DMS 273 treated with DMSO at 0.1 percent for 48 hours (cell line): Measurements from ENCODE around the gene DNA2.
A peak's percentile ranks its signal among the peaks of the same experiment; 100 is the strongest.
"Not testable (repeated sequence)": the region's sequence is repeated elsewhere in the genome, so short reads cannot be mapped to it uniquely, and the experiment has no call there.

Experiments used
- DNase-seq: peaks from one replicate; lab custom pipeline; 2025; lab: John Stamatoyannopoulos, UW

DNA2 gene

DNA sequence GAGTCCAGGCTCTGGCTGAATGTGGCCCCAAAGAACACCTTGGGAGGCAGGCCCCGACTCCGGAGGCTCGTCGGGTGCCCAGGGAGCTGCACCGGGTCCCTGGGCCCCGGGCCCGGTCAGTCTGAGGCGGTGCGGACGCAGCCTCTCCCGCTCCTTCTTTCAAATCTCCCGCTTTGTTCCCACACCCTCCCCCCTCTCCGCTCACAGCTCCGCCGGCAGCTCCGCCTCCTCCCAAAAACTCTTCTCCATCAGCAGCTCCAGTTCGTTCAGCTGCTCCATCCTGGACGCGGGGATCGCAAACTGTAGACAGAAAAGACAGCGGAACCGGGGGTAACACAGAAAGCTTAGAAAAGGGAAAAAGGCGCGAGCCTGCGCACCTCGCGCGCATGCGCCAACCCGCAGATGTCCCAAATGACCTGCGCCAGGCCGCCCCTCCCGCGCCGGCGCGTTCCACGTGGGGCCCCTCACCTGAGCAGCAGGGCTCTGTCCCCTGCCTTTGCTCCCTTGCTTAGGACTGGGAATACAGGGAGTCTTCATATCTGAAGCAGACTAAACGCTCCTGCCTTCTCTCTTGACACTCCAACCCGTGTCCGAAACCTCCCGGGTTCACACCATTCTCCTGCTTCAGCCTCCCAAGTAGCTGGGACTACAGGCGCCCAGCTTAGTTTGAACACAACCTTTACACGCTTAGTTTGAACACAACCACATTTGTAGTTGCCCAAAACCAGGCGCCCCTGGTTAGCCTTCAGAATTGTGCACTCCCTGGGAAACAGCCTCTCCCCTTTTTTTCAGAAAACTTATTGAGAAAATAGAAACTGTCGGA is at the start of gene DNA2:
Gene DNA2 (minus strand): TSS at position 388 of the 823 bp plus-strand sequence. CDS start 109 bp downstream, at position 279.
- peak; percentile 34 for DNase-seq

DNA sequence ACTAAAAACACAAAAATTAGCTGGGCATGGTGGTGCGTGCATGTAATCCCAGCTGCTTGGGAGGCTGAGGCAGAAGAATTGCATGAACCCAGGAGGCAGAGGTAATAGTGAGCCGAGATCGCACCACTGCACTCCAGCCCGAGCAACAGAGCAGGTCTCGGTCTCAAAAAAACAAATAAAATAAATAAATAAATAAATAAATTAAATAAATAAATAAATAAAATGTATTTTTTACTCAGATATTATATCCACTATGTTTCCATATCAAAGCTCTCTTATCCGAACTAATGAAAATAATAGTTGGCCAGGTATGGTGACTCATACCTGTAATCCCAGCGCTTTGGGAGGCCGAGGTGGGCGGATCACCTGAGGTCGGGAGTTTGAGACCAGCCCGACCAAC is 46.8 kb upstream of the DNA2 start:
- DNase-seq, result not testable (repeated sequence)

DNA sequence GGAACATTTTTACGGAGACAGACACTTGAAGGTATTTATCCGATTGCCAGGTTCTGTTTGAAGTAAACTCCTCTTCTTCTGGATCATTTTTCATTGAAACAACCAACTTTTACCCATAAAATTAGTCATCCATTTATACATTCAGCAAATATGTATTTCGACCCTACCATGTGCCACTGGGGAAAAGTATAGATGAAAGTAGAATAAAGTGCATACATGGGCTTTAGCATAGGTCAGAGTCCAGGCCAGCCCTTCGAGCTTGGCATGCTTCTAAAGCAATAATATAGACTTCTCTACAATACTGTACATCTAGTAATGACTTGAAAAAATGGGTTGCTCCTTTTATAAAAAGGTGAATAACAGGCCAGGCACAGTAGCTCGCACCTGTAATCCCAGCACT is 45.4 kb upstream of the DNA2 start:
- DNase-seq, result no peak

GRCh38 chr10:68516766-68517165 is 45.0 kb upstream of the DNA2 start:
- DNase-seq, result no peak

DNA sequence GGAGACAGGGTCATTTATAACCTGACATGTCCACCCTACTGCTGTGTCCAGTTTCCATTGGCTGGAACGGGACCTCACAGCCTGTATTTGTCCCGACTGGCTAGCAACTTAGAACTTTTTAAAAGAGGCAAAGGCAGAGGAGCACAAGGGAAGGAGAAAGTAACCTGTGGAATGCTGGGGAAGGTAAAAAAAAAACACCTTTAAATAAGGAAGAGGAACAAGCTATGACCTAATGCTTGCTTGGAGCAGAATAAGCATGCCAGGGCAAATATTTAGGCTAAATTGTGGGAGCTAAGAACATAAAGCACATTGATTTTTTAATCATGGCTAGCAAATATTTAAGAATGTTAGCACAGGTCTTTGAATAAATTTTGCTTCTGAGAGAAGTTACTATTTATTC is 44.4 kb upstream of the DNA2 start:
- DNase-seq, result not testable (repeated sequence)

DNA sequence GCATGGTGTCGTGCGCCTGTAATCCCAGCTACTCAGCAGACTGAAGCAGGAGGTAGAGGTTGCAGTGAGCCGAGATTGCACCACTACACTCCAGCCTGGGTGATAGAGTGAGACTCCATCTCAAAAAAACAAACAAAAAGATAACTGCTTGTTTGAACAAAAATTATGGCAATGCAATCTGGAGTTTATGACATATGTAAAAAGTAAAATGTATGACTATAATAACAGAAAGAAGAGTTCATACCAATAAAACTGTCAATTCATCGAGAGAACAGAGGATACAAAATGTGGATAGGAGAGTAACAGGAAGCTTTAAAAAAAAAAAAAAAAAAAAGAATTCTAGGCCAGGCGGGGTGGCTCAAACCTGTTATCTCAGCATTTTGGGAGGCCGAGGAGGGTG is 36.3 kb upstream of the DNA2 start:
- DNase-seq, result no peak

GRCh38 chr10:68506411-68506810 is 34.6 kb upstream of the DNA2 start:
- no peak for DNase-seq

DNA sequence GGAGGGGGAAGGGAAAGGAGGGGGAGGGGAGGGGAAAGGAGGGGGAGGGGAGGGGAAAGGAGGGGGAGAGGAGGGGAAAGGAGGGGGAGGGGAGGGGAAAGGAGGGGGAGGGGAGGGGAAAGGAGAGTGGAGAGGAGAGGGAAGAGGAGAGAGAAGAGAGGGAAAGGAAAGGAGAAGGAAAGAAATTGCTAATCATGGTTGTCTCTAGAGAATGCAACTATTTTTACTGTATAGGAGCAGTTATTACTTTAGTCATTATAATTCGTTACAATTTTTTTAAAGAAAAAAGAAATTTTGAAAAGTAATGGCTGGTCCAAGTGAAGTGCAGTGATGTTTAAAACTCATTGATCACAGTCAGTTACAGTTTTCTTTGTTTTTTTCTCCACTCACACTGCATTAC is 31.1 kb upstream of the DNA2 start:
- DNase-seq, result no peak

DNA sequence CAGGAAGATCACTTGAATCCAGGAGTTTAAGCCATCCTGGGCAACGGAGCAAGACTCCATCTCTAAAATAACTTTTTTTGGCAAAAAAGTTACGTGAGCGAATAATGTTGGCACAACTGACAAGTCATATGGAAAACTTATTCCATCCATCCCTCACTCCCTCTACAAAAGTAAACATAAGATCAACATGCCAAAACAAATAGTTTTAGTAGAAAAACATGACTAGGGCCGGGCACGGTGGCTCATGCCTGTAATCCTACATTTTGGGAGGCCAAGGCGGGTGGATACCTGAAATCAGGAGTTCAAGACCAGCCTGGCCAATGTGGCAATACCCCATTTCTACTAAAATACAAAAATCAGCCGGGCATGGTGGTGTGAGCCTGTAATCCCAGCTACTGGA is 29.9 kb upstream of the DNA2 start:
- DNase-seq, result no peak

DNA sequence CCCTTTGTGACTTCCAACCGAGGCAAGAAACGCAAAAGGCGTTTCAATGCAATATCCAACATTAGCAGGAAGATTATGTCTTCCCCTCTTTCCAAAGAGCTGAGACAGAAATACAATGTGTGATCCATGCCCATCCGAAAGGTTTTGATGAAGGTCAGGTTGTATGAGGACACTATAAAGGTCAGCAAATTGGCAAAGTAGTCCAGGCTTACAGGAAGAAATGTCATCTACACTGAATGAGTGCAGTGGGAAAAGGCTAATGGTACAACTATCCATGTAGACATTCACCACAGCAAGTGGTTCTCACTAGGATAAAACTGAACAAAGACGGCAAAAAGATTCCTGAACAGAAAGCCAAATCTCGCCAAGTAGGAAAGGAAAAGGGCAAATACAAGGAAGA is 27.8 kb upstream of the DNA2 start:
- DNase-seq, result no peak

- DNase-seq, result no peak
These were observed 24.3 kb upstream of the DNA2 start for GRCh38 chr10:68496072-68496471.

- DNase-seq, result no peak
These were observed 20.3 kb upstream of the DNA2 start for GRCh38 chr10:68492118-68492517.

DNA sequence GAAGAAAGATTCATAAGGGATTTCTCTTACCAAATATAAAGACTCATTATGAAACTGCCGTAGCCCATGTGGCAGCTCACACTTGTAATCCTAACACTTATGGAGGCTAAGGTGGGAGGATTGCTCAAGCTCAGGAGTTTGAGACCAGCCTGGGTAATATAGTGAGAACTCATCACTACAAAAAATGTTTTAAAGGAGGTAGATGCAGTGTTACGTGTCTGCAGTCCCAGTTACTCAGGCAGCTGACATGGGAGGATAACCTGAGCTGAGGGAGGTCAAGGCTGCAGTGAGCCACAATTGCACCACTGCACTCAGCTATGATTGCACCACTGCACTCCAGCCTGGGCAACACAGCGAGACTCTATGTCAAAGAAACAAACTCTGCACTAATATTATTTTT is 18.1 kb upstream of the DNA2 start:
- no peak for DNase-seq

DNA sequence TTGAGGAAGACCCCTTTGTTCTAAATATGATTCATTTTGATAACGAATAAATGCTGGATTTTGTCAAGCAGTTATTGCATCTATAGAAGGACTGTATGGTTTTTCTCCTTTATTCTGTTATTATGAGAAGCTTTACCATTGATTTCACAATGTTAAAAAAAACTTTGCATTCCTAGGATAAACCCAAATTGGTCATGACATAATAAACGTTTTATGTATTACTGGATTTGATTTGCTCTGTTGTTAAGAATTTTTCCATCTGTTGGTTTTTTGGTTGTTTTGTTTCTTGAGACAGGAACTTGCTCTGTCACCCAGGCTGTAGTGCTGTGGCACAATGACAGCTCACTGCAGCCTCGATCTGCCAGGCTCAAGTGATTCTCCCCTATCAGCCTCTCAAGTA is 2.2 kb upstream of the DNA2 start:
- no peak for DNase-seq

DNA sequence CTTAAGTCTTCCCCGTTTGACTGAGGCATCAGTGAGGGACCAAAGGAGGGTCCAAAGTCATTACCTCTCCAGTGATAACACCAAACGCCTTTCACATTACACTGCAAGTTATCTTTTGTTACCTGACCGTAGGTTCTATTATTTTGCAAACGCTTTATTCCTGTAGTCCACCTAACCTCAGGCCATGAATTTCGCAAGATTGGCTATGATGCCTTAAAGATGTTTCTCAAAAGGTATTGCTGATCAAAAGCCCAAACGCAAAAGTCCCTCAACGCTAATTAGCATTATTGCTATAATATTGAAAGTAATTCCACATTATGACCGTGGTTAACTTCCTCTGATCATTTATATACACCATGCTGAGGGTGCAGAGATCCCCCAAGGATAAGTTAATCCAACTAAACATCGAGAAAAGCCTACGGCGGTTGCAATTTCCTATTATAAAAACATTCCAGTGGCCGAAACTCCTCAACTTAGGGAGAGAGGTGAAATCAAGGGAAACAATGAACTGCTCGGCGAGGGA is 649 bp downstream of the DNA2 start:
- no peak for DNase-seq

DNA sequence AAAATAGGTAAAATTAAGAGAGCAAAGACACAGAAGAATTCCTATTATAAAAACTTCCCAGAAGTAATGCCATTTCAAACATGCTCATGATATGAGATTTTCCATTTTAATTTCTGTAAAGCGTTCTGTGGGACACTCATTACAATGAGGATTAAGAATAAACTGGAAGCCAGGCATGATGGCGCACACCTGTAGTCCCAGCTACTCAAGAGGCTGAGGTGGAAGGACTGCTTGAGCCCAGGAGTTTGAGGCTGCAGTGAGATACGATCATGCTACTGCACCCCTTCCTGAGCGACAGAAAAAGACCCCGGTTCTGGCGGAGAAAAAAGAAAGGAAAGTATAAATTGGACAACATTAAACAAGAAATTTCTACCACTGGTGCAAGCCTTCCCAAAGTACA is 1.5 kb downstream of the DNA2 start:
- DNase-seq, result no peak

- no peak for DNase-seq
These were observed 1.9 kb downstream of the DNA2 start for GRCh38 chr10:68469838-68470237.

- not testable (repeated sequence) for DNase-seq
These were observed 7.0 kb downstream of the DNA2 start for GRCh38 chr10:68464729-68465128.

- DNase-seq, result no peak
These were observed 8.2 kb downstream of the DNA2 start for GRCh38 chr10:68463365-68464093.

DNA sequence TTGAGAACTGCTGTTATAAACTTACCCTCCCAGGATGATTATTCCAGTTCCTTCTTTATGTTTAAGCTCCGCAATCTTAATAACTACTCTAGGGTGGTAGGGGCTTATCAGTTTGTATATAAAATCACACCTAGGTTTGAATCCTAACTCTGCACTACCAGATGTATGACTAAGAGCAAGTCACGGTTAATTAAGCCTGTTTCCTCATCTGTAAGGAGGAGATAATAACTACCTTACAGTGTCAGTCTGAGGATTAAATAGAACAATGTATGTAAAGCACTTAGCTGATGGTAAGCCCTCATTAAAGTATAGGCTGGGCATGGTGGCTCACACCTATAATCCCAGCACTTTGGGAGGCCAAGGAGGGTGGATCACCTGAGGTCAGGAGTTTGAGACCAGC is 9.2 kb downstream of the DNA2 start:
- no peak for DNase-seq

- no peak for DNase-seq
These were observed 10.7 kb downstream of the DNA2 start for GRCh38 chr10:68461032-68461431.

GRCh38 chr10:68449698-68450097 is 22.1 kb downstream of the DNA2 start:
- DNase-seq, result not testable (repeated sequence)

DNA sequence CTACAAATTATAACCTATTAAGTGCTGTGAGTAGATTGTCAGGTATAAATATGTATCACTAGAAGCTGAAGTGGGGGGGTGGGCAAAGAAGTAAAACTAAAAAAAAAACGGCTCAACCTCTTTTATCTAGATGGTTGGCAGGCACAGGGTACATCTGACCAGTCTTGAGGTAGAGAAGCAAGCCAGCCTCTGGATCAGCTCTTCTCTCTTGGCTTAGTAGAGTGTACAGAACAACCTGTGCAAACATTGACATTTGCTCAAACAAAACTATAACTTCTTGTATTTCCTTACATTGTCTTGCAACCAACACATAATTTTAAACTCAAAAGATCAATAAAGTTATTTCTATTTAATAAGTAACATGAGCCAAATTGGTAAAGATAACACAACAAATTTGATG is 25.6 kb downstream of the DNA2 start:
- no peak for DNase-seq
